OCI-LY7 (cell line): ENCODE measurements around the gene SRP54. TPM values are rescaled to one million over a fixed set of nuclear protein-coding genes. Genes with fewer than 3 reads are reported as not detected.
"Not testable (repeated sequence)": the region's sequence is repeated elsewhere in the genome, so short reads cannot be mapped to it uniquely, and the experiment has no call there.

Source experiments
- BruUV-seq: library from RNA; stranded (reverse); fragments of 400-500 nt; replicated peaks from 2 replicates; lab custom pipeline; 2021; lab: Mats Ljungman, UMichigan
- CTCF ChIA-PET: fragments of 300-600 bp; sonication (Branson Sonifier 250); formaldehyde crosslinking; loops from one replicate; lab custom pipeline; 2022; ENCODE audit warnings: antibody characterized with exemption; ENCODE audit not compliant: unreplicated experiment; lab: Charles Lee
- POLR2A ChIA-PET: fragments of 300-600 bp; sonication (Branson Sonifier 250); formaldehyde crosslinking; loops from one replicate; lab custom pipeline; 2022; ENCODE audit warnings: antibody characterized with exemption; lab: Charles Lee
- DNase-seq: peaks from one replicate; pipeline ENCODE4 v3.0.0-alpha.2; 2015; ENCODE audit warnings: low spot score
- H2AFZ ChIP-seq: fragments of 200-600 bp; sonication (generic), shearing (Covaris generic); 2 replicates; pipeline ENCODE4 v1.6.1; 2014; ENCODE audit warnings: mild to moderate bottlenecking, antibody characterized with exemption, low read length, moderate library complexity
- H3K27ac ChIP-seq: fragments of 200-600 bp; sonication (generic); 2 replicates; pipeline ENCODE4 v1.5.1; 2014; ENCODE audit warnings: mixed run types, low read depth, mild to moderate bottlenecking, moderate library complexity, low read length, inconsistent platforms; ENCODE audit not compliant: poor library complexity, severe bottlenecking
- H3K36me3 ChIP-seq: fragments of 200-600 bp; sonication (generic); 2 replicates; pipeline ENCODE4 v1.6.1; 2014; ENCODE audit warnings: mild to moderate bottlenecking, antibody characterized with exemption, low read length, moderate library complexity, mixed read lengths; ENCODE audit not compliant: insufficient read depth
- H3K4me1 ChIP-seq: fragments of 200-600 bp; sonication (generic); 2 replicates; pipeline ENCODE4 v1.5.1; 2014; ENCODE audit warnings: mild to moderate bottlenecking, low read length; ENCODE audit not compliant: insufficient read depth, poor library complexity, severe bottlenecking
- H3K4me2 ChIP-seq: fragments of 200-600 bp; sonication (generic); 2 replicates; pipeline ENCODE4 v1.6.1; 2014; ENCODE audit warnings: mild to moderate bottlenecking, low read length
- H3K4me3 ChIP-seq: fragments of 200-600 bp; sonication (generic); 2 replicates; pipeline ENCODE4 v1.5.1; 2014; ENCODE audit warnings: mild to moderate bottlenecking, low read depth, low read length; ENCODE audit not compliant: poor library complexity, severe bottlenecking
- H3K79me2 ChIP-seq: fragments of 200-600 bp; sonication (generic); 2 replicates; pipeline ENCODE4 v1.6.1; 2016; ENCODE audit warnings: low read depth, mild to moderate bottlenecking, low read length, moderate library complexity, mixed read lengths; ENCODE audit not compliant: insufficient read depth
- H3K9me2 ChIP-seq: fragments of 200-600 bp; sonication (generic); 2 replicates; pipeline ENCODE4 v1.6.1; 2016; ENCODE audit warnings: mild to moderate bottlenecking, low read length, mixed read lengths; ENCODE audit not compliant: insufficient read depth
- H3K9me3 ChIP-seq: fragments of 200-600 bp; sonication (generic); 2 replicates; pipeline ENCODE4 v1.6.1; 2014; ENCODE audit warnings: mild to moderate bottlenecking, mixed run types, low read length, mixed read lengths
- H4K20me1 ChIP-seq: fragments of 200-600 bp; sonication (generic); 2 replicates; pipeline ENCODE4 v1.6.1; 2014; ENCODE audit warnings: mild to moderate bottlenecking, antibody characterized with exemption, low read length, moderate library complexity, mixed read lengths; ENCODE audit not compliant: insufficient read depth
- EZH2phosphoT487 ChIP-seq: fragments of 200-600 bp; sonication (generic); IDR thresholded peaks from 2 replicates; pipeline ENCODE4 v1.6.1; 2018; ENCODE audit warnings: low read depth, borderline replicate concordance, mild to moderate bottlenecking, mixed run types, antibody characterized with exemption, low read length, moderate library complexity, mixed read lengths
- intact Hi-C: fragments of 100-400 bp; cut with micrococcal nuclease; formaldehyde crosslinking; loops from one replicate; pipeline ENCODE4 v1.10.0; 2022; ENCODE audit not compliant: unreplicated experiment
- total RNA-seq, 2 experiments: library from RNA; depleted of rRNA in 1 of 2; stranded (reverse); fragments of >200 nt in 1 of 2; shearing (Covaris generic) in 1 of 2; gene quantifications; 2 replicates each; pipeline ENCODE4 v1.2.3, GENCODE V29; 2014 to 2022
- TF ChIP-seq, protein P1 (sequence below): fragments of 200-600 bp; sonication (generic); conservative IDR thresholded peaks from 2 replicates; pipeline ENCODE4 v1.5.1; 2014; ENCODE audit warnings: mild to moderate bottlenecking, antibody characterized with exemption, low read length, moderate library complexity, mixed read lengths

The SRP54 gene
- total RNA-seq, 2 experiments from 2014 or later, result 50.9 to 86.0 TPM

GRCh38 chr14:35028435-35028834 lies 45.6 kb downstream of the SRP54 start:
- intact Hi-C loops, result no loop called here
- CTCF ChIA-PET, result no interaction called here
- Histone ChIP-seq H3K79me2 (no peaks in the 10 kb centered on the region), H3K9me2 (no peaks in the 10 kb centered on the region), H3K4me3 (no peak overlapping the region), H4K20me1 (no peaks in the 10 kb centered on the region), H3K9me3 (peaks cover 5% of the 10 kb centered on the region; the same call in 1 of the 2 replicates), H3K27ac (no peak overlapping the region), H2AFZ (no peak overlapping the region), H3K4me1 (no peaks in the 10 kb centered on the region), H3K4me2 (no peak overlapping the region), H3K36me3 (peaks cover 86% of the 10 kb centered on the region)
- no TSS peak for BruUV-seq
- no peak for DNase-seq
- TF ChIP-seq, protein P1, sequence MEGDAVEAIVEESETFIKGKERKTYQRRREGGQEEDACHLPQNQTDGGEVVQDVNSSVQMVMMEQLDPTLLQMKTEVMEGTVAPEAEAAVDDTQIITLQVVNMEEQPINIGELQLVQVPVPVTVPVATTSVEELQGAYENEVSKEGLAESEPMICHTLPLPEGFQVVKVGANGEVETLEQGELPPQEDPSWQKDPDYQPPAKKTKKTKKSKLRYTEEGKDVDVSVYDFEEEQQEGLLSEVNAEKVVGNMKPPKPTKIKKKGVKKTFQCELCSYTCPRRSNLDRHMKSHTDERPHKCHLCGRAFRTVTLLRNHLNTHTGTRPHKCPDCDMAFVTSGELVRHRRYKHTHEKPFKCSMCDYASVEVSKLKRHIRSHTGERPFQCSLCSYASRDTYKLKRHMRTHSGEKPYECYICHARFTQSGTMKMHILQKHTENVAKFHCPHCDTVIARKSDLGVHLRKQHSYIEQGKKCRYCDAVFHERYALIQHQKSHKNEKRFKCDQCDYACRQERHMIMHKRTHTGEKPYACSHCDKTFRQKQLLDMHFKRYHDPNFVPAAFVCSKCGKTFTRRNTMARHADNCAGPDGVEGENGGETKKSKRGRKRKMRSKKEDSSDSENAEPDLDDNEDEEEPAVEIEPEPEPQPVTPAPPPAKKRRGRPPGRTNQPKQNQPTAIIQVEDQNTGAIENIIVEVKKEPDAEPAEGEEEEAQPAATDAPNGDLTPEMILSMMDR, result no peak
- TF ChIP-seq EZH2phosphoT487, result no peak
- POLR2A ChIA-PET, result no interaction called here

- TF ChIP-seq EZH2phosphoT487, result no peak
- TF ChIP-seq, protein P1, result no peak
These were observed 49.8 kb downstream of the SRP54 start for GRCh38 chr14:35032562-35032961.

DNA sequence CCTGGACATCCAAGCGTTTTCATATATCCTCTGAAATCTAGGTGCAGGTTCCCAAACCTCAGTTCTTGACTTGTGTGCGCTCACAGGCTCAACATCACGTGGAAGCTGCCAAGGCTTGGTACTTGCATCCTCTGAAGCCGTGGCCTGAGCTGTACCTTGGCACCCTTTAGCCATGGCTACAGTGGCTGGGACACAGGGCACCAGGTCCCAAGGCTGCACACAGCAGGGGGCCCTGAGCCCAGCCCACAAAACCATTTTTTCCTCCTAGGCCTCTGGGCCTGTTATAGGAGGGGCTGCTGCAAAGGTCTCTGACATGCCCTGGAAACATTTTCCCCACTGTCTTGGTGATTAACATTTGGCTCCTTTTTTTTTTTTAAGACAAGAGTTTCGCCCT lies 51.6 kb downstream of the SRP54 start:
- peaks cover 50% of the 10 kb centered on the region for H3K36me3 ChIP-seq
- ChIA-PET CTCF (no interaction called here), POLR2A (no interaction called here)
- H3K79me2 ChIP-seq, result no peaks in the 10 kb centered on the region
- BruUV-seq, result no TSS peak
- H3K4me3 ChIP-seq, result no peak overlapping the region
- no peak overlapping the region for H3K27ac ChIP-seq
- no peaks in the 10 kb centered on the region for H3K9me2 ChIP-seq
- intact Hi-C loops, result no loop called here
- H3K4me2 ChIP-seq, result no peak overlapping the region
- no peak for TF ChIP-seq EZH2phosphoT487
- TF ChIP-seq, protein P1, result no peak
- peak; percentile 16 for DNase-seq
- no peaks in the 10 kb centered on the region for H3K4me1 ChIP-seq
- peaks cover 21% of the 10 kb centered on the region for H3K9me3 ChIP-seq
- no peak overlapping the region for H2AFZ ChIP-seq
- no peaks in the 10 kb centered on the region for H4K20me1 ChIP-seq

More at GRCh38 chr14:35032562-35032961, 49.8 kb downstream of the SRP54 start:
- peaks cover 21% of the 10 kb centered on the region for H3K9me3 ChIP-seq
- H3K4me2 ChIP-seq, result no peak overlapping the region
- no peak overlapping the region for H3K4me3 ChIP-seq
- no peaks in the 10 kb centered on the region for H3K9me2 ChIP-seq
- H3K4me1 ChIP-seq, result no peaks in the 10 kb centered on the region
- H2AFZ ChIP-seq, result no peak overlapping the region
- H3K79me2 ChIP-seq, result no peaks in the 10 kb centered on the region
- ChIA-PET CTCF (no interaction called here), POLR2A (interaction anchor here (0.6 to 0.8 kb wide), 5 partner anchors 11 to 664 kb away, joined by 3 to 6 read pairs (median 3); no protein-coding TSS in a partner anchor)
- no peak overlapping the region for H3K27ac ChIP-seq
- no TSS peak for BruUV-seq
- H3K36me3 ChIP-seq, result peaks cover 68% of the 10 kb centered on the region
- H4K20me1 ChIP-seq, result no peaks in the 10 kb centered on the region
- DNase-seq, result no peak
- intact Hi-C loops, result no loop called here

GRCh38 chr14:35034944-35035554 lies 52.3 kb downstream of the SRP54 start:
- H3K79me2 ChIP-seq, CTCF ChIA-PET, H4K20me1 ChIP-seq, POLR2A ChIA-PET, H3K27ac ChIP-seq, BruUV-seq, H3K4me2 ChIP-seq, DNase-seq, H3K4me3 ChIP-seq, H2AFZ ChIP-seq, H3K9me2 ChIP-seq, H3K4me1 ChIP-seq, intact Hi-C loops: not testable (repeated sequence)
- H3K36me3 ChIP-seq, result peaks cover 45% of the 10 kb centered on the region
- peaks cover 21% of the 10 kb centered on the region for H3K9me3 ChIP-seq
